ENCODE data around the gene LGALS7. TPM values are rescaled to one million over a fixed set of nuclear protein-coding genes. Genes with fewer than 3 reads are reported as not detected.
"Not testable (repeated sequence)": the region's sequence is repeated elsewhere in the genome, so short reads cannot be mapped to it uniquely, and the experiment has no call there.

The LGALS7 gene
- total RNA-seq = not detected

DNA sequence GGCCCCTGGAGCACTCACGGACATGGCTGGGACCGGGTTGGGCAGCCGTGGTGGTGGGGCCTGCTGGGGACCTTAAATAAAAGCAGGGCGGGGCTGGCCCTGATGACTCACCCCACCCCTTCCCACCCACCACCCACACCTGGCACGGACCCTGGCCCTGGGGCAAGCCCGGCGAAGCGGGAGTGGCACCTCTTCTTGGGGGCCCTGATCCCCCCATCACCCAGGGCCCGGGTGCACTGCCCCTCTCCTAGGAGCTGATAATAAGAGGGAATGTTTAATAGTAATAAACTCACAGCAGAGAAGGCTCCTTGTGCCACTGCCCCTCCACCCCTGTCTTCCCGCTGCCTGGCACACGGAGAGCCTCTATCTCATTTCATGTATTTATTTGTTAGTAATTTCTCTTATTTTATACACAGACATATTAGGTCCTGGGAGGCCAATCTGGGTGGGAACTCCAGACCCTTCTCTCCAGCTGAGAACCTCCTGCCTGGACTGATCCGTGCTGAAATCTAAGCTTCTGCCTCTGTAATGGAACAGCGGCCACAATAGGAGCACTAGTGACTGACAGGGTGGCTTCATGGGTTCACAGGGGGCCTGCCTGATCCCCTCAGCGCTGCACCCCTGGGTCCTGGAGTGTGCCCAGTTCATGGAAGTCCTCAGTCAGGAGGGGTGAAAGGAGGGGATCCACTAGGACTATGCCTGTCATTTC, at the start of gene LGALS7:
Gene LGALS7 (minus strand): TSS at position 49 of the 709 bp plus-strand sequence. CDS start 25 bp downstream, at position 24.
- Histone ChIP-seq H3K27ac (replicated peaks in 1 of 4) (no peak within 1 kb of the TSS), H3K9me3 (no peaks in the 10 kb centered on the region), H3K27me3 (peaks cover 0 to under 1% (median 0%) of the 10 kb centered on the region in 4 donors), H3K36me3 (no peaks in the 10 kb centered on the region), H3K4me1 (peaks cover 8 to 10% (median 9%) of the 10 kb centered on the region in 4 donors), H3K4me3 (no peak within 1 kb of the TSS)
- 94% methylated on average over 3 of the region's 14 CpGs for WGBS
- intact Hi-C loops (cut with DNase I) = no loop called here
- no peak for DNase-seq (ENCODE audit: extremely low spot score)
- TF ChIP-seq EP300 (IDR thresholded peaks at IDR 0.05) (no peak), POLR2AphosphoS5 (IDR thresholded peaks at IDR 0.05) (no peak), POLR2A (IDR thresholded peaks at IDR 0.05; ENCODE audit: low read depth) (no peak)
- TF ChIP-seq, protein P1, sequence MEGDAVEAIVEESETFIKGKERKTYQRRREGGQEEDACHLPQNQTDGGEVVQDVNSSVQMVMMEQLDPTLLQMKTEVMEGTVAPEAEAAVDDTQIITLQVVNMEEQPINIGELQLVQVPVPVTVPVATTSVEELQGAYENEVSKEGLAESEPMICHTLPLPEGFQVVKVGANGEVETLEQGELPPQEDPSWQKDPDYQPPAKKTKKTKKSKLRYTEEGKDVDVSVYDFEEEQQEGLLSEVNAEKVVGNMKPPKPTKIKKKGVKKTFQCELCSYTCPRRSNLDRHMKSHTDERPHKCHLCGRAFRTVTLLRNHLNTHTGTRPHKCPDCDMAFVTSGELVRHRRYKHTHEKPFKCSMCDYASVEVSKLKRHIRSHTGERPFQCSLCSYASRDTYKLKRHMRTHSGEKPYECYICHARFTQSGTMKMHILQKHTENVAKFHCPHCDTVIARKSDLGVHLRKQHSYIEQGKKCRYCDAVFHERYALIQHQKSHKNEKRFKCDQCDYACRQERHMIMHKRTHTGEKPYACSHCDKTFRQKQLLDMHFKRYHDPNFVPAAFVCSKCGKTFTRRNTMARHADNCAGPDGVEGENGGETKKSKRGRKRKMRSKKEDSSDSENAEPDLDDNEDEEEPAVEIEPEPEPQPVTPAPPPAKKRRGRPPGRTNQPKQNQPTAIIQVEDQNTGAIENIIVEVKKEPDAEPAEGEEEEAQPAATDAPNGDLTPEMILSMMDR (IDR thresholded peaks at IDR 0.05) = no peak

- H3K9me3 ChIP-seq; H3K4me3 ChIP-seq; H3K27me3 ChIP-seq; intact Hi-C loops (cut with DNase I); DNase-seq (ENCODE audit: extremely low spot score); H3K27ac ChIP-seq (replicated peaks in 1 of 4): not testable (repeated sequence)
- H3K36me3 ChIP-seq = peaks cover 20 to 78% (median 66%) of the 10 kb centered on the region in 4 donors
- WGBS = 92% methylated on average over 5 of the region's 29 CpGs
- peaks cover 0 to 10% (median 6%) of the 10 kb centered on the region in 4 donors for H3K4me1 ChIP-seq
Measured at GRCh38 chr19:38821230-38821825, 48.0 kb upstream of the LGALS7 start.

DNA sequence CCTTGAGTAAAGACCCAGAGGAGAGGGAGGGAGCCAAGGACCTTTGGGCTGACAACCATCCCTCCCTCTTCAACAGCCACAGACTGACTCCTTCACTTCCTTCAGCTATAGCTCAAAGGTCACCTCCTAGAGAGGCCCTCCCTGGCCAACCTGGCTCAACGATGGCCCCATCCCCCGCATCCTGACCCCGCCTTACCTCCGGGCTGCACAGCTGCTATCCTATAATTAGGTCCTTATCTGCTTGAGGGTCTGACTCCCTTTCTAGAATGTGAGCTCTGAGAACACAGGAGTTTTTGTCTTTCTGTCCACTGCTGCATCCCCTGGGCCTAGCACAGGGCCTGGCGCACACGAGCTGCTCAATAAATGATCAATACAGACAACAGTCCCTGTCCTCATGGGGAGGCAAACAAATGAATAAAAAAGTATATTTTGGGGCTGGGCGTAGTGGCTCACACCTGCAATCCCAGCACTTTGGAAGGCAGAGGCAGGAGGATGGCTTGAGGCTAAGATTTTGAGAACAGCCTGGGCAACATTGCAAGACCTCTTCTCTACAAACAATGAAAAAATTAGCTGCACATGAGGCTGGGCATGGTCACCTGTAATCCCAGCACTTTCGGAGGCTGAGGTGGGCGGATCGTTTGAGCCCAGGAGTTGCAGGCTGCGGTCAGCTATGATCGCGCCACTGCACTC, 46.1 kb upstream of the LGALS7 start:
- intact Hi-C loops (cut with DNase I) = no loop called here
- peaks cover 0 to 9% (median 3%) of the 10 kb centered on the region in 4 donors for H3K4me1 ChIP-seq
- 91% methylated on average over 13 of the region's 13 CpGs for WGBS
- H3K4me3 ChIP-seq = no peak overlapping the region
- no peaks in the 10 kb centered on the region for H3K9me3 ChIP-seq
- no peaks in the 10 kb centered on the region for H3K27me3 ChIP-seq
- H3K27ac ChIP-seq (replicated peaks in 1 of 4) = no peak overlapping the region
- H3K36me3 ChIP-seq = peaks cover 33 to 85% (median 74%) of the 10 kb centered on the region in 4 donors
- no peak for DNase-seq (ENCODE audit: extremely low spot score)
- no peak for TF ChIP-seq POLR2AphosphoS5 (IDR thresholded peaks at IDR 0.05)

DNA sequence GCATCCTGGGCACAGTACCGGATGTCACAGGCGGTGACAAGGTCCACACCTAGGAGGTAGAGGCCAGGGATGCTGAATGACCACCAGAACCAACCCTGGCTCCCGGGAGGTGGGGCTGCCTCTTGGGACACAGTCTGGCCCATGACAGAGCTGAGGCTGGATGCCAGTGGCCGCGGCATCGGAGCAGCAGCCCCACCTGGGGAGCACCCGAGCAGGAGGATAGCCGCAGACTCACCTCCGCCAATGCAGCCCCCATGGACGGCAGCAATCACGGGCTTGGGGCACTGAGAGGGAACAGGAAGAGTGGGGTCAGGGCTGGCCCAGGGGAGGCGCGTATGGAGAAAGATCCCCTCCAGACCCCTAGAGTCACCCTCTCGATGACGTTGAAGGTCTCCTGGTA, 43.8 kb upstream of the LGALS7 start:
- 93% methylated on average over 4 of the region's 15 CpGs for WGBS
- TF ChIP-seq EP300 (IDR thresholded peaks at IDR 0.05) (no peak), POLR2AphosphoS5 (IDR thresholded peaks at IDR 0.05) (no peak), POLR2A (IDR thresholded peaks at IDR 0.05; ENCODE audit: low read depth) (no peak)
- TF ChIP-seq, protein P1 (IDR thresholded peaks at IDR 0.05) = no peak
- no peak for DNase-seq (ENCODE audit: extremely low spot score)
- H3K4me1 ChIP-seq = peaks cover 0 to 9% (median 3%) of the 10 kb centered on the region in 4 donors
- no peak overlapping the region for H3K27ac ChIP-seq (replicated peaks in 1 of 4)
- no peak overlapping the region for H3K4me3 ChIP-seq
- no peaks in the 10 kb centered on the region for H3K9me3 ChIP-seq
- H3K27me3 ChIP-seq = no peaks in the 10 kb centered on the region
- intact Hi-C loops (cut with DNase I) = no loop called here
- peaks cover 33 to 66% (median 54%) of the 10 kb centered on the region in 4 donors for H3K36me3 ChIP-seq

DNA sequence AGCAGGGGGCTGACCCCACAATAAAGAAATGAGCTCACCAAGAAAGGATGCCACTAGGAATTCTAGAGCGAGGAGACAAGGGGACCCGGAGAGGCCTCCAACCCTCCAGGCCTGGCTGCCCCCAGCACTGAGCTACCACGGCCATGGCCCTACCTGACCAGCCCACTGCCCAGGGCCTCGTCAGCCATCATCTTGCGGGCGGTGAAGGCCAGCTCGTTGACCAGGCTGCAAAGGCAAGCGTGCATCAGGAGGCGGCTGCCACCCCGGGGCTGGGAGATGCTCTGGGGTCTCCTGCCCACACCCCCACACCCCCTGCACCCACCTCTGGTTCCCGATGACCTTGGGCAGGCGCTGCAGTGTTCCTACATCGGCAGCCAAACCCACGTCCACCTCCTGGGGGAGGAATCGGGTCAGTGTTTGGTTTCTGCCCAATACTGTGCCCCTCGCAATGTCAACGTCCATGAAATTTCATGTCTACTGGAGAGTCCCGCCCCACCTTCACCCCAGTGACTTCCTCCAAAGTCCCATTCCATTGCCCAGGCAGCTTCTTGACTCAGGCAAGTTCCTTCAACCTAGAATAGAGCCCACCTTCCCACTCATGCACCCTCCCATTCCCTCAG, 42.9 kb upstream of the LGALS7 start:
- H3K36me3 ChIP-seq = peaks cover 33 to 58% (median 47%) of the 10 kb centered on the region in 4 donors
- H3K27me3 ChIP-seq = no peaks in the 10 kb centered on the region
- DNase-seq (ENCODE audit: extremely low spot score) = no peak
- 89% methylated on average over 7 of the region's 18 CpGs for WGBS
- no peak overlapping the region for H3K27ac ChIP-seq (replicated peaks in 1 of 4)
- no peaks in the 10 kb centered on the region for H3K9me3 ChIP-seq
- no peak for TF ChIP-seq POLR2AphosphoS5 (IDR thresholded peaks at IDR 0.05)
- TF ChIP-seq EP300 (IDR thresholded peaks at IDR 0.05) = no peak
- TF ChIP-seq POLR2A (IDR thresholded peaks at IDR 0.05; ENCODE audit: low read depth) = no peak
- TF ChIP-seq, protein P1 (IDR thresholded peaks at IDR 0.05) = no peak
- peaks cover 0 to 9% (median 3%) of the 10 kb centered on the region in 4 donors for H3K4me1 ChIP-seq
- no peak overlapping the region for H3K4me3 ChIP-seq
- intact Hi-C loops (cut with DNase I) = no loop called here
